Frontal cortex (tissue), 4 donors: Measurements from ENCODE around the gene ANP32A. TPM values are rescaled to one million over a fixed set of nuclear protein-coding genes. Genes with fewer than 3 reads are reported as not detected.

Experiments
- DNase-seq, 2 donors: peaks; one replicate each; pipeline ENCODE4 v3.0.0; 2012; ENCODE audit warnings: low spot score in 2 of 2
- FAIRE-seq: peaks from 2 replicates; lab custom pipeline; 2012; peaks lifted over from hg19 to GRCh38; lab: Jason Lieb, UNC
- total RNA-seq: library from RNA; depleted of rRNA; stranded (reverse); fragments of >200 nt; gene quantifications from one replicate; pipeline ENCODE4 v1.2.3, GENCODE V29; 2014
- donor health status: control.
- donor health status: control.
- donor health status: control.

Gene ANP32A
- total RNA-seq, 1 donor from 2014 or later, result 104 TPM

GRCh38 chr15:68787609-68788263 is 33.0 kb downstream of the ANP32A start:
- FAIRE-seq (no peak), DNase-seq (no peak)

- DNase-seq, result no peak
- no peak for FAIRE-seq
Measured at GRCh38 chr15:68786753-68787152, 33.9 kb downstream of the ANP32A start.

GRCh38 chr15:68785541-68785940 is 35.2 kb downstream of the ANP32A start:
- no peak for FAIRE-seq
- no peak for DNase-seq

GRCh38 chr15:68784206-68784605 is 36.5 kb downstream of the ANP32A start:
- DNase-seq (no peak), FAIRE-seq (no peak)

GRCh38 chr15:68783226-68784058 is 37.3 kb downstream of the ANP32A start:
- DNase-seq (no peak), FAIRE-seq (no peak)

GRCh38 chr15:68782589-68783161 is 38.0 kb downstream of the ANP32A start:
- DNase-seq, result no peak
- FAIRE-seq, result no peak

GRCh38 chr15:68781766-68782588 is 38.7 kb downstream of the ANP32A start:
- DNase-seq, result no peak
- no peak for FAIRE-seq

GRCh38 chr15:68781217-68781616 is 39.5 kb downstream of the ANP32A start:
- no peak for DNase-seq
- no peak for FAIRE-seq

- no peak for DNase-seq
- FAIRE-seq, result no peak
Measured at GRCh38 chr15:68778876-68779275, 41.8 kb downstream of the ANP32A start.

- no peak for FAIRE-seq
- DNase-seq, result no peak
Measured at GRCh38 chr15:68776477-68777270, 44.0 kb downstream of the ANP32A start.

- DNase-seq (peak in 1 of 2 donors; percentile 44), FAIRE-seq (no peak)
Measured at GRCh38 chr15:68775671-68776476, 44.8 kb downstream of the ANP32A start.

- DNase-seq (no peak), FAIRE-seq (no peak)
Measured at GRCh38 chr15:68775236-68775577, 45.5 kb downstream of the ANP32A start.

GRCh38 chr15:68774521-68775235 is 46.0 kb downstream of the ANP32A start:
- FAIRE-seq (no peak), DNase-seq (no peak)

- DNase-seq, result no peak
- FAIRE-seq, result no peak
Measured at GRCh38 chr15:68774120-68774519, 46.6 kb downstream of the ANP32A start.

- no peak for FAIRE-seq
- DNase-seq, result no peak
Measured at GRCh38 chr15:68773036-68773435, 47.7 kb downstream of the ANP32A start.

GRCh38 chr15:68770216-68770615 is 50.5 kb downstream of the ANP32A start:
- FAIRE-seq (no peak), DNase-seq (no peak)

GRCh38 chr15:68769702-68770101 is 51.0 kb downstream of the ANP32A start:
- no peak for DNase-seq

GRCh38 chr15:68768321-68768720 is 52.4 kb downstream of the ANP32A start:
- DNase-seq, result no peak
- FAIRE-seq, result no peak

More at GRCh38 chr15:68769702-68770101, 51.0 kb downstream of the ANP32A start:
- FAIRE-seq, result no peak
